WTC11 (cell line): ENCODE measurements around the gene WDR81.

Experiments
- ATF2 ChIP-seq: sonication (generic); formaldehyde crosslinking; IDR thresholded peaks from 2 replicates; pipeline ENCODE4 v1.8.1; 2022; ENCODE audit warnings: low read depth, missing genetic modification reagents, borderline replicate concordance
- ESRRA ChIP-seq: sonication (generic); formaldehyde crosslinking; IDR thresholded peaks from 2 replicates; pipeline ENCODE4 v1.8.1; 2022; ENCODE audit warnings: mild to moderate bottlenecking, missing genetic modification reagents, borderline replicate concordance
- NFE2L1 ChIP-seq: sonication (generic); formaldehyde crosslinking; IDR thresholded peaks from 2 replicates; pipeline ENCODE4 v1.8.1; 2023; ENCODE audit warnings: missing genetic modification reagents
- NR2C2 ChIP-seq: sonication (generic); formaldehyde crosslinking; IDR thresholded peaks from 2 replicates; pipeline ENCODE4 v1.8.0; 2022; ENCODE audit warnings: mild to moderate bottlenecking, missing genetic modification reagents
- SP1 ChIP-seq: sonication (generic); formaldehyde crosslinking; conservative IDR thresholded peaks from 2 replicates; pipeline ENCODE4 v1.8.1; 2022; ENCODE audit warnings: missing genetic modification reagents
- TF ChIP-seq, protein P1 (sequence below): fragments of 200-600 bp; IDR thresholded peaks from 2 replicates; pipeline ENCODE4 v1.8.0; 2022; ENCODE audit warnings: antibody characterized with exemption
- TF ChIP-seq, protein P2 (sequence below): sonication (generic); formaldehyde crosslinking; IDR thresholded peaks from 2 replicates; pipeline ENCODE4 v1.8.0; 2023; ENCODE audit warnings: mild to moderate bottlenecking, missing genetic modification reagents

DNA sequence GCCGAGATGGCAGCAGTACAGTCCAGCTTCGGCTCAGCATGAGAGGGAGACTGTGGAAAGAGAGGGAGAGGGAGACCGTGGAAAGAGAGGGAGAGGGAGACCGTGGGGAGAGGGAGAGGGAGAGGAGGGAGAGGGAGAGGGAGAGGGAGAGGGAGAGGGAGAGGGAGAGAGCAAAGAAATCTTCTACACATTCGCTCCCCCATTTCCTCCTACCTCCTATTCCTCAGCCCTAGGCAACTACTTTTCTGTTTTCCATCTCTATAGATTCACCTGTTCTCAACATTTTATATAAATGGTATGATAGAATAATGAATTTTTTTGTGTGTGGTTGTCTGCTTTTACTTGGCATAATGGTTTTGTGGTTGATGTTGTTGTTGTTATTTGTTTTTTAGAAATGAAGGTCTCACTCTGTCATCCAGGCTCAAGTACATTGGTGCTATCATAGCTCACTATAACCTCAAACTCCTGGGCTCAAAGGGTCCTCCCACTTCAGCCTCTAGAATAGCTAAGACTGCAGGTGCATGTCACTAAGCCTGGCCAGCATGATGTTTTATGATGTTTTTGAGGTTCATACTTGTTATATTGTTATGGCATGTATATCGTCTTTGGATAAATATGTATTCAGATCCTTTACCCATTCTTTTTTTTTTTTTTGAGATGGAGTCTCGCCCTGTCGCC lies 33.8 kb upstream of the WDR81 start:
- no peak for TF ChIP-seq ATF2 (CRISPR knock-in tag)
- TF ChIP-seq, protein P1, sequence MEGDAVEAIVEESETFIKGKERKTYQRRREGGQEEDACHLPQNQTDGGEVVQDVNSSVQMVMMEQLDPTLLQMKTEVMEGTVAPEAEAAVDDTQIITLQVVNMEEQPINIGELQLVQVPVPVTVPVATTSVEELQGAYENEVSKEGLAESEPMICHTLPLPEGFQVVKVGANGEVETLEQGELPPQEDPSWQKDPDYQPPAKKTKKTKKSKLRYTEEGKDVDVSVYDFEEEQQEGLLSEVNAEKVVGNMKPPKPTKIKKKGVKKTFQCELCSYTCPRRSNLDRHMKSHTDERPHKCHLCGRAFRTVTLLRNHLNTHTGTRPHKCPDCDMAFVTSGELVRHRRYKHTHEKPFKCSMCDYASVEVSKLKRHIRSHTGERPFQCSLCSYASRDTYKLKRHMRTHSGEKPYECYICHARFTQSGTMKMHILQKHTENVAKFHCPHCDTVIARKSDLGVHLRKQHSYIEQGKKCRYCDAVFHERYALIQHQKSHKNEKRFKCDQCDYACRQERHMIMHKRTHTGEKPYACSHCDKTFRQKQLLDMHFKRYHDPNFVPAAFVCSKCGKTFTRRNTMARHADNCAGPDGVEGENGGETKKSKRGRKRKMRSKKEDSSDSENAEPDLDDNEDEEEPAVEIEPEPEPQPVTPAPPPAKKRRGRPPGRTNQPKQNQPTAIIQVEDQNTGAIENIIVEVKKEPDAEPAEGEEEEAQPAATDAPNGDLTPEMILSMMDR: no peak
- no peak for TF ChIP-seq NFE2L1
- TF ChIP-seq SP1: no peak
- no peak for TF ChIP-seq NR2C2 (CRISPR knock-in tag)
- TF ChIP-seq ESRRA (CRISPR knock-in tag): no peak
- TF ChIP-seq, protein P2, sequence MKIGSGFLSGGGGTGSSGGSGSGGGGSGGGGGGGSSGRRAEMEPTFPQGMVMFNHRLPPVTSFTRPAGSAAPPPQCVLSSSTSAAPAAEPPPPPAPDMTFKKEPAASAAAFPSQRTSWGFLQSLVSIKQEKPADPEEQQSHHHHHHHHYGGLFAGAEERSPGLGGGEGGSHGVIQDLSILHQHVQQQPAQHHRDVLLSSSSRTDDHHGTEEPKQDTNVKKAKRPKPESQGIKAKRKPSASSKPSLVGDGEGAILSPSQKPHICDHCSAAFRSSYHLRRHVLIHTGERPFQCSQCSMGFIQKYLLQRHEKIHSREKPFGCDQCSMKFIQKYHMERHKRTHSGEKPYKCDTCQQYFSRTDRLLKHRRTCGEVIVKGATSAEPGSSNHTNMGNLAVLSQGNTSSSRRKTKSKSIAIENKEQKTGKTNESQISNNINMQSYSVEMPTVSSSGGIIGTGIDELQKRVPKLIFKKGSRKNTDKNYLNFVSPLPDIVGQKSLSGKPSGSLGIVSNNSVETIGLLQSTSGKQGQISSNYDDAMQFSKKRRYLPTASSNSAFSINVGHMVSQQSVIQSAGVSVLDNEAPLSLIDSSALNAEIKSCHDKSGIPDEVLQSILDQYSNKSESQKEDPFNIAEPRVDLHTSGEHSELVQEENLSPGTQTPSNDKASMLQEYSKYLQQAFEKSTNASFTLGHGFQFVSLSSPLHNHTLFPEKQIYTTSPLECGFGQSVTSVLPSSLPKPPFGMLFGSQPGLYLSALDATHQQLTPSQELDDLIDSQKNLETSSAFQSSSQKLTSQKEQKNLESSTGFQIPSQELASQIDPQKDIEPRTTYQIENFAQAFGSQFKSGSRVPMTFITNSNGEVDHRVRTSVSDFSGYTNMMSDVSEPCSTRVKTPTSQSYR (CRISPR knock-in tag): no peak
